Panc1 (cell line): ENCODE data around the gene NCK2.

Experiments
- CTCF ChIP-seq: fragments of 450-650 bp; IDR thresholded peaks from 2 replicates; pipeline ENCODE4 v1.5.1; 2017; ENCODE audit warnings: mild to moderate bottlenecking
- POLR2AphosphoS5 ChIP-seq: IDR thresholded peaks from 2 replicates; pipeline ENCODE4 v1.6.1; 2012; ENCODE audit warnings: mild to moderate bottlenecking, low read depth, low read length, moderate library complexity
- REST ChIP-seq, 2 experiments: IDR thresholded peaks; 2 replicates each; pipeline ENCODE4 v1.6.1; 2011 to 2012; ENCODE audit warnings: low read depth in 2 of 2, control low read depth in 1 of 2, low read length in 1 of 2, mild to moderate bottlenecking in 1 of 2, moderate library complexity in 1 of 2; ENCODE audit not compliant: insufficient read depth in 1 of 2
- SIN3A ChIP-seq: IDR thresholded peaks from 2 replicates; pipeline ENCODE4 v1.6.1; 2012; ENCODE audit warnings: low read depth, mild to moderate bottlenecking, low read length, moderate library complexity, borderline replicate concordance; ENCODE audit not compliant: insufficient read depth

GRCh38 chr2:105792561-105792960, 47.8 kb downstream of the NCK2 start:
- TF ChIP-seq CTCF (no peak), POLR2AphosphoS5 (no peak), SIN3A (no peak), REST (IDR thresholded peaks at IDR 0.05; ENCODE audit: insufficient read depth in 1 of 2, low read depth in 2 of 2, low read length in 1 of 2) (no peak)
